Right lobe of liver (tissue), 6 donors: ENCODE results near the gene SLX4IP. TPM values are rescaled to one million over a fixed set of nuclear protein-coding genes. Genes with fewer than 3 reads are reported as not detected.

Source experiments
- ATAC-seq, 4 donors: fragments of 200-7000 bp; cut with Tn5 transposase; one replicate each; pipeline ENCODE4 v1.9.1; 2020; ENCODE audit warnings: mild to moderate bottlenecking in 4 of 4, moderate library complexity in 4 of 4
- DNase-seq, 3 donors: peaks; one replicate each; pipeline ENCODE4 v3.0.0-alpha.2; 2020
- H3K27ac ChIP-seq, 3 donors: fragments of 200-600 bp; one replicate each; pipeline ENCODE4 v1.8.0; 2022
- H3K27me3 ChIP-seq, 2 donors: fragments of 200-600 bp; one replicate each; pipeline ENCODE4 v1.8.0; 2022
- H3K36me3 ChIP-seq, 4 donors: fragments of 200-600 bp; sonication (generic) in 1 of 4; one replicate each; pipeline versions ENCODE4 v1.5.1 to v1.8.0; 2017 to 2022; ENCODE audit warnings: control low read depth in 1 of 4
- H3K4me1 ChIP-seq, 4 donors: fragments of 200-600 bp; sonication (generic) in 1 of 4; one replicate each; pipeline versions ENCODE4 v1.5.1 to v1.8.0; 2017 to 2022; ENCODE audit warnings: control low read depth in 1 of 4
- H3K4me3 ChIP-seq, 3 donors: fragments of 200-600 bp; one replicate each; pipeline ENCODE4 v1.8.0; 2022
- H3K9me3 ChIP-seq, 4 donors: fragments of 200-600 bp; sonication (generic) in 1 of 4; one replicate each; pipeline versions ENCODE4 v1.5.1 to v1.8.0; 2017 to 2022; ENCODE audit warnings: control low read depth in 1 of 4
- CTCF ChIP-seq, 4 donors: fragments of 200-600 bp in 3 of 4; fragments of 450-650 bp in 1 of 4; IDR thresholded peaks; one replicate each; pipeline versions ENCODE4 v1.5.1 to v1.8.0; 2016 to 2022; ENCODE audit warnings: antibody characterized with exemption in 4 of 4, mild to moderate bottlenecking in 2 of 4
- POLR2A ChIP-seq: fragments of 450-650 bp; IDR thresholded peaks from one replicate; pipeline ENCODE4 v1.6.1; 2017; ENCODE audit warnings: antibody characterized with exemption, mild to moderate bottlenecking
- WGBS: methylation state at CpG from one replicate; pipeline ENCODE4 v1.1.6; 2018; ENCODE audit warnings: low coverage, low lambda C conversion rate; ENCODE audit not compliant: insufficient coverage; ENCODE audit errors: missing lambda C conversion rate; 5-methylcytosine and 5-hydroxymethylcytosine counted together
- intact Hi-C, 2 donors: fragments of 100-400 bp; cut with DNase I; formaldehyde crosslinking; loops; one replicate each; pipeline versions ENCODE4 v1.11.2 to v1.14.1; 2022
- total RNA-seq, 6 experiments: library from RNA; depleted of rRNA in 2 of 6; stranded (reverse); fragments of >200 nt in 2 of 6; fragmentation: NEBNext Ultra II Directional in 3 of 6; extraction: Animal tissue kit (Norgen Biotek cat#: 25700) in 3 of 6; gene quantifications; one replicate each; pipeline versions ENCODE4 v1.1.0 to v1.2.4, GENCODE V29; 2016 to 2023
- donor health status: DM: no; HTN: yes; CAD: no.
- donor health status: DM: no; HTN: no; CAD: no.
- donor health status: DM: no; HTN: no; CAD: no.
- donor health status: DM: no; HTN: yes; CAD: no.
- donor health status: DM: no; HTN: yes; CAD: no.

Gene SLX4IP
- total RNA-seq, 6 experiments from 2014 or later = 2.0 to 4.0 (median 3.5) TPM

- no peaks in the 10 kb centered on the region for H3K9me3 ChIP-seq
- 59% methylated on average over 4 of the region's 4 CpGs for WGBS
- H3K4me3 ChIP-seq = no peak overlapping the region
- no peak overlapping the region for H3K27ac ChIP-seq
- H3K27me3 ChIP-seq = no peaks in the 10 kb centered on the region
- no peak for TF ChIP-seq CTCF (IDR thresholded peaks at IDR 0.05)
- TF ChIP-seq POLR2A = no peak
- H3K4me1 ChIP-seq = peaks cover 0 to 5% (median 0%) of the 10 kb centered on the region in 4 donors
- intact Hi-C loops = no loop called here
- ATAC-seq (no peak), DNase-seq (no peak)
- H3K36me3 ChIP-seq = no peaks in the 10 kb centered on the region
Measured at GRCh38 chr20:10519361-10520046, 84.4 kb downstream of the SLX4IP start.

- DNase-seq = no peak
- H3K9me3 ChIP-seq = no peaks in the 10 kb centered on the region
- no peaks in the 10 kb centered on the region for H3K36me3 ChIP-seq
- ATAC-seq = no peak
- intact Hi-C loops = no loop called here
- no peak overlapping the region for H3K27ac ChIP-seq
- H3K4me3 ChIP-seq = no peak overlapping the region
- no peaks in the 10 kb centered on the region for H3K27me3 ChIP-seq
- H3K4me1 ChIP-seq = no peaks in the 10 kb centered on the region
- no peak for TF ChIP-seq CTCF (IDR thresholded peaks at IDR 0.05)
- TF ChIP-seq POLR2A = no peak
Measured at GRCh38 chr20:10520528-10520927, 85.4 kb downstream of the SLX4IP start.

DNA sequence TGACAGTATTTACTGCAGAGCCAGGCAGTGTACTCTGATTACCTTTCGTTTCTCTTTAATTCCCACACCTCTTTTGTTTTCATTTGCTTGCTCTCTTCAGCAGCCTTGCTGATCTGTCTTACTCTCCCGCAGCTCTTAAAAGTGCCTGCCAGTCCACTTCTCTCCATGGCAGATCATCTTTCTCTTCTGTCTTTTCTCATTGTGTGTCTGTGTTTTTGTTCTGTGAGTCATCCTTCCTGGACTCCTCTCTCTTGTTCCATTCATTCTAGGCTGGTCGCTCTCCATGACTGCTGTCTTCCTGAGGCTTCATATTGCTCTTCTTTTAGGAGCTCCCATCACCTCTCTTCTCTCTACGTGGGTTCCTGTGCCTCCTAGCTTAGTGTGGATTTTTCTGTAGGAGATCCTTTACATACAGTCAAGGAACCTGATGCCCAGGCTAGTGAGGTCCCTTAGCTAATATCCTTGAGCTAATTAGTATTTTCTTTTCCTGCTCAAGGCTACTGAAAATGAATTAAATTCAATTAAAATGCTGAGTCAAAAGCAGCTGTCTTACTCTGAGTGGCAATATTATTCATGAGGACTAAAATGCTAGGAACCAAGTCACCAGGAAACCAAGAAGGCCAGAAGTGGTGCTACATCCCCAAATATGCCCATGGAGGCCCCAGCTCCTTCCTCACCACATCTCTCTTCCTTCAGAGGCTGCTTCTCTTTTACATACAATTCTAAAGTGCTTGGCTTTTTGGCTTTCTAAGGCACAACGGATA, 86.1 kb downstream of the SLX4IP start:
- WGBS = 80% methylated on average over 5 of the region's 5 CpGs
- ATAC-seq = no peak
- Histone ChIP-seq H3K27ac (no peak overlapping the region), H3K27me3 (no peaks in the 10 kb centered on the region), H3K9me3 (no peaks in the 10 kb centered on the region), H3K4me1 (no peaks in the 10 kb centered on the region), H3K4me3 (no peak overlapping the region), H3K36me3 (no peaks in the 10 kb centered on the region)
- intact Hi-C loops = no loop called here
- TF ChIP-seq CTCF (IDR thresholded peaks at IDR 0.05) (no peak), POLR2A (no peak)
- DNase-seq = no peak

DNA sequence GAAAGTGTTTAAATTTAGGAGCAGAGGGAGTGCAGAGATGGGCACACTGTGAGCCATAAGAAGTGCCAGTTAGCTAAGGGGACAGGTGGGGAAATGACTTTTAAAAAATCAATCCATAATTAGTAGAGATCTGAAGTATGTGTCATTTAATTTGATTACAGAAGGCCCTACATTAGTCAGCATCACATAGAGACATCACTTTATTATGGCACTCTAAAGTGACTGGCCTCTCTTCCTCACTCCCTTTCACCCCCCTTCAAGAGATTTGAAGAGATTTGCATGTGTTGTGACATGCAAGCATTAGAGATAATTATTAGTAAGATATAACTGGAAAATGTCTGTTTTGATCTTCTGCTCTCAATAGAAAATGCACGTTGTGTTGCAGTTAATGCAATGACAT, 86.7 kb downstream of the SLX4IP start:
- Histone ChIP-seq H3K9me3 (no peaks in the 10 kb centered on the region), H3K4me3 (no peak overlapping the region), H3K36me3 (no peaks in the 10 kb centered on the region), H3K27ac (no peak overlapping the region), H3K4me1 (no peaks in the 10 kb centered on the region), H3K27me3 (no peaks in the 10 kb centered on the region)
- intact Hi-C loops = no loop called here
- ATAC-seq = no peak
- DNase-seq = no peak
- WGBS = 50% methylated on average over 1 of the region's 1 CpG
- TF ChIP-seq CTCF (IDR thresholded peaks at IDR 0.05) (no peak), POLR2A (no peak)
